Activated B cell treated with CpG ODN at 0.5 μM for 24 hours (primary cell): ENCODE measurements around the gene AUTS2. TPM values are rescaled to one million over a fixed set of nuclear protein-coding genes. Genes with fewer than 3 reads are reported as not detected.
A peak's percentile ranks its signal among the peaks of the same experiment; 100 is the strongest.

Experiments used
- ATAC-seq: fragments of 200-7000 bp; cut with Tn5 transposase; one replicate; pipeline ENCODE4 v1.10.0; 2021; ENCODE audit warnings: low read depth, mild to moderate bottlenecking, moderate library complexity
- CTCF ChIA-PET: fragments of 350-600 bp; sonication (Branson Sonifier 250); formaldehyde crosslinking; loops from one replicate; lab custom pipeline; 2021; ENCODE audit warnings: antibody characterized with exemption; lab: Charles Lee
- POLR2A ChIA-PET: fragments of 350-600 bp; sonication (Branson Sonifier 250); formaldehyde crosslinking; loops from one replicate; lab custom pipeline; 2021; ENCODE audit warnings: antibody characterized with exemption; lab: Charles Lee
- DNase-seq: peaks from one replicate; pipeline ENCODE4 v3.0.0; 2022
- H3K27ac Mint-ChIP-seq: one replicate; pipeline ENCODE4 v1.8.0; 2020; ENCODE audit warnings: mixed read lengths
- H3K27me3 Mint-ChIP-seq: one replicate; pipeline ENCODE4 v1.8.0; 2021; ENCODE audit warnings: mixed read lengths
- H3K36me3 Mint-ChIP-seq: one replicate; pipeline ENCODE4 v1.8.0; 2021; ENCODE audit warnings: low read depth, mixed read lengths
- H3K4me1 Mint-ChIP-seq: one replicate; pipeline ENCODE4 v1.8.0; 2021; ENCODE audit warnings: mixed read lengths
- H3K4me3 Mint-ChIP-seq: one replicate; pipeline ENCODE4 v1.8.0; 2020; ENCODE audit warnings: mild to moderate bottlenecking, mixed read lengths
- H3K9me3 Mint-ChIP-seq: one replicate; pipeline ENCODE4 v1.8.0; 2020; ENCODE audit warnings: mixed read lengths
- CTCF ChIP-seq: fragments of 200-600 bp; IDR thresholded peaks from one replicate; pipeline ENCODE4 v1.8.0; 2022; ENCODE audit warnings: antibody characterized with exemption, mild to moderate bottlenecking
- intact Hi-C: fragments of 100-400 bp; cut with micrococcal nuclease; formaldehyde crosslinking; loops from one replicate; pipeline ENCODE4 v1.15.1; 2024
- total RNA-seq: library from RNA; stranded (reverse); gene quantifications from 2 replicates; pipeline ENCODE4 v1.2.3, GENCODE V29; 2022

Gene AUTS2
- total RNA-seq, 1 donor from 2014 or later: 15.9 TPM

GRCh38 chr7:70595755-70596597 is 997.7 kb downstream of the AUTS2 start:
- intact Hi-C loops: no loop called here
- DNase-seq: no peak
- H3K4me1 Mint-ChIP-seq: peaks cover 13% of the 10 kb centered on the region
- ATAC-seq: no peak
- H3K4me3 Mint-ChIP-seq: peak overlapping the region; percentile 45
- ChIA-PET CTCF (no interaction called here), POLR2A (no interaction called here)
- no peak overlapping the region for H3K27ac Mint-ChIP-seq
- peaks cover 12% of the 10 kb centered on the region for H3K36me3 Mint-ChIP-seq
- H3K27me3 Mint-ChIP-seq: peaks cover 18% of the 10 kb centered on the region
- no peak for TF ChIP-seq CTCF
- peaks cover 5% of the 10 kb centered on the region for H3K9me3 Mint-ChIP-seq

- intact Hi-C loops: no loop called here
- Mint-ChIP-seq H3K36me3 (peaks cover 14% of the 10 kb centered on the region), H3K9me3 (peaks cover 7% of the 10 kb centered on the region), H3K27me3 (peaks cover 18% of the 10 kb centered on the region), H3K27ac (no peak overlapping the region), H3K4me1 (peaks cover 13% of the 10 kb centered on the region), H3K4me3 (no peak overlapping the region)
- DNase-seq (no peak), ATAC-seq (no peak)
- POLR2A ChIA-PET: no interaction called here
- no peak for TF ChIP-seq CTCF
- CTCF ChIA-PET: no interaction called here
Measured at GRCh38 chr7:70596598-70596913, 998.3 kb downstream of the AUTS2 start.

- no peak for TF ChIP-seq CTCF
- intact Hi-C loops: no loop called here
- Mint-ChIP-seq H3K36me3 (peaks cover 14% of the 10 kb centered on the region), H3K4me1 (peaks cover 13% of the 10 kb centered on the region), H3K27ac (no peak overlapping the region), H3K27me3 (peaks cover 16% of the 10 kb centered on the region), H3K4me3 (no peak overlapping the region), H3K9me3 (peaks cover 7% of the 10 kb centered on the region)
- ATAC-seq (no peak), DNase-seq (no peak)
- ChIA-PET CTCF (no interaction called here), POLR2A (no interaction called here)
Measured at GRCh38 chr7:70597066-70597465, 998.8 kb downstream of the AUTS2 start.

- Mint-ChIP-seq H3K9me3 (peaks cover 8% of the 10 kb centered on the region), H3K4me1 (peaks cover 13% of the 10 kb centered on the region), H3K27ac (no peak overlapping the region), H3K36me3 (peaks cover 27% of the 10 kb centered on the region), H3K27me3 (peaks cover 10% of the 10 kb centered on the region), H3K4me3 (no peak overlapping the region)
- POLR2A ChIA-PET: no interaction called here
- intact Hi-C loops: no loop called here
- CTCF ChIA-PET: no interaction called here
- ATAC-seq (no peak), DNase-seq (no peak)
- TF ChIP-seq CTCF: no peak
Measured at GRCh38 chr7:70598976-70599375, 1000.7 kb downstream of the AUTS2 start.

GRCh38 chr7:70599446-70600190 is 1001.3 kb downstream of the AUTS2 start:
- no peak for ATAC-seq
- H3K36me3 Mint-ChIP-seq: peaks cover 34% of the 10 kb centered on the region
- no peak overlapping the region for H3K4me3 Mint-ChIP-seq
- peaks cover 6% of the 10 kb centered on the region for H3K27me3 Mint-ChIP-seq
- ChIA-PET POLR2A (no interaction called here), CTCF (no interaction called here)
- peaks cover 14% of the 10 kb centered on the region for H3K9me3 Mint-ChIP-seq
- intact Hi-C loops: no loop called here
- no peak for DNase-seq
- H3K27ac Mint-ChIP-seq: no peak overlapping the region
- TF ChIP-seq CTCF: no peak
- H3K4me1 Mint-ChIP-seq: peaks cover 9% of the 10 kb centered on the region
